ENCODE measurements around the gene FOXA1.

FOXA1 gene

DNA sequence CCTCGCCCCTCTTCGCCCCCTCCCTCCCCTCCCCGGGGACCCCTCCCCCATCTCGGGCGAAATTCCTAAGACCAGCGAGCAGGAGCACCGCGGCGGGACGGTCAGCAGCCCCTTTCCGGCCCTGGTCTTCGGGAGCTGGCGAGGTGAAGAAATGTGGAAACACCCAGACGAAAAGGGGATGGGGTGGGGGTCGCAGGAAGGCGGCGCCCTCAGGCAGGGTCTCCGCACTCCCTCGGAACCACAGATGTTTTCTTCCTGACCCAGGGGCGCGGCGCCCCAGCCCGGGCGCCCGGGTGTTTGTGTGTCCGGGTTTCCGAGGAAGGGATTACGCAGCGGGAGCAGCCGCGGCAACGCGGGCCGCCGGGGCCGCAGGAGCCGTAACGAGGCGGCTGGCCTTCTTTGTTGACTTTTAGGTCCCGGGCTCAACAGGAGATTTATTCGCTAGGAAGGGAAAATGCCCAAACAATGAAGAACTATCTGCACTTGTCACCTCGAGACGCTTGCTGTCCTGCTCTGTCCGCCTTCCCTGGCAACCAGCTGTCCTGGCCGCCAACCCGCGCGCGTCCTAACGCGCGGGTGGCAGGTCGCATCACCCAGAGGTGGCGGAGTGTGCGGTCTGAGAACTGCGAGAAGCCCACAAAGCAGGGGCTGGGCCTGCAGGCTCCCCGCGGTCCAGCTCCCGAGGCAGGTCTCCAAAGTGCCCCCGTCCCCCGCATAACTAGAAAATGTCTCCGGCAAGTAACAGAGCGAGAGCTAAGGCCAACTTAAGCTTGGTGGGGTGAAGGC, 7.0 kb downstream of the FOXA1 start:
- Mint-ChIP-seq H3K27ac (no peak overlapping the region), H3K9me3 (peaks cover 15% of the 10 kb centered on the region), H3K4me1 (ENCODE audit: low read depth) (peaks cover 4% of the 10 kb centered on the region), H3K27me3 (peaks cover 85% of the 10 kb centered on the region), H3K4me3 (no peak overlapping the region), H3K36me3 (ENCODE audit: low read depth) (peaks cover 1% of the 10 kb centered on the region)
- no peak for DNase-seq

DNA sequence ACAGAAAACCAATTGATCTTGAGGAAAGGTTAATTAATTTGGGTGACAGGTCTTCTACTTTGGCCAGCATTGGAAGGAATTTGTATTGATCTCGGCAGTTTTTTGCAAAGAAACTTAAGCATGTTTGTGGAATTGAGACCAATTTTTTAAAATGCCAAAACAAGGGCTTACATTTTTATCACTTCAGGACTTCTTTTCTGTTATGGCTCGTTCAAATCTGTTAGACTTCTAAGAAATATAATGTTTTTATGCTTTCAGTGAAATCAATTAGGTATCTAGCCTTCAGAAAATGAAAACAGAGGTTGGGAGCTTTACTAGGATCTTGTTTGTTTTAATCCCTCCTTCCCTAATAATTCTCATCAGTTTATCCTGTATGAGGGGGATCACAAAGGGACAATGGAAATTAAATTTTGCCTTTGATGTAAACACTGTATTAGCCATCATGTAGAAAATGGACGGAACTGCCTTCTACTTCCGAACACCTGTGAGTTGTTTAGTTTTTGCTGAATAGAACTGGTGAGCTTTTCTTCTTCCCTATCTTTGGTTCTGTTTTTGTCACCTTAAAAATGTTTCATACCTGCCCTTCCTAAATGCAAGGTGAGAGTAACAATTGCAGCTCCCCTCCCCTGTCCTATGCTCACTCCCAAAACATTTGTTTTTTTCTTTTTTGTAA, 7.8 kb downstream of the FOXA1 start:
- peaks cover 1% of the 10 kb centered on the region for H3K4me1 Mint-ChIP-seq (ENCODE audit: low read depth)
- no peak for DNase-seq
- H3K9me3 Mint-ChIP-seq, result peaks cover 10% of the 10 kb centered on the region
- no peak overlapping the region for H3K4me3 Mint-ChIP-seq
- peaks cover 1% of the 10 kb centered on the region for H3K36me3 Mint-ChIP-seq (ENCODE audit: low read depth)
- H3K27me3 Mint-ChIP-seq, result peaks cover 82% of the 10 kb centered on the region
- H3K27ac Mint-ChIP-seq, result no peak overlapping the region

DNA sequence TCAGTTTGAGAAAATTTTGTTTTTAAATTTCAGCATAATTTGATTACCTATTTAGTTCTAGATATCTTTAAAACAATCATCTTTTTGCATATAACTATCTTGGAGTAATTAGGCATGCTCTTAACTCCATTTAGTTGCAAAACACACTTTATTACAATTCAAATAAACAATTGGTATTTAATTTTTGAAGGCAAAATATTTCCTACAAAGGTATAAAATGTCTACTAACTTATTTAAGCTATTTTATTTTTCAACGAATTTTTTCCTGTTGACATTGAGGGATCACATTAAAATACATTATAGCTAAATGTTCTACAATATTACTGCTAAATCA, 8.3 kb downstream of the FOXA1 start:
- Mint-ChIP-seq H3K27me3 (peaks cover 78% of the 10 kb centered on the region), H3K4me1 (ENCODE audit: low read depth) (peaks cover 1% of the 10 kb centered on the region), H3K9me3 (peaks cover 10% of the 10 kb centered on the region), H3K36me3 (ENCODE audit: low read depth) (peaks cover 1% of the 10 kb centered on the region), H3K27ac (no peak overlapping the region), H3K4me3 (no peak overlapping the region)
- no peak for DNase-seq

DNA sequence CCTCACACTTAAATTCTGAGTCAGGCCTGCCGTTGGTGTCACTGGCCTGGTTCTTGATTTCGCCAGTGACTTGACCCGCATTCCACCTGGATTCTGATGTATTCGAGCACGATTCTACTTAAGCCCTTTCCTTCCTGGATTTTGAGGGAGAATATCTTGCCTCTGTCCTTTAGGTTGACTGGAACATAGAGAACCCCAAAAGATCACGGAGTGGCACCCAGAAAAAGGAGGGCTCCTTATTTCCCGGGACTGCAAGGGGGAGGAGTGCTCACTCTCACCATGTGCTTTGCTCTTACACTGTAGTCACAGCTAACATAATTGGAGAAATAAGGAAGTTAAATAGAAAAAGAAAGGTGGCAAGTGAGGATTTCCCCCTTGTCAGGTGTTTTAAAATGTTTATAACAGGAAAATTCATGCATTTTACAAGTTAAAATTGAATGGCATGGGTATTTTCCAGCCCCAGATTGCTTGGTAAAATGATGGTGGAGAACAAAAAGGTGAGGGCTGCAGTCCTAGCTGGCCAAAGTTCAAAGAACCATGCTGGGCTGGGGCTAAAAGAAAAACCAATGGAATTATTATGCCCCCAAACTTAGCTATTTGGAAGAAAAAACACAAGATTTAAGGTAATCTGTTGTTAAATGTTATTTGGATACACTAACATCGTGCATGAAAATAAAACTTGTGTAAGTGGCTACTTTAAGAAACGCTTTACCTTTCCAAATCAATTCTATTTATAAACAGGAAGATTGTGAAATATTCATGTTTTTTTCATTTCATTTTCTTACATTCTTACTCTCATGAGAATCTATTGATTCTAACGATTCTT, 8.9 kb downstream of the FOXA1 start:
- peaks cover 79% of the 10 kb centered on the region for H3K27me3 Mint-ChIP-seq

DNA sequence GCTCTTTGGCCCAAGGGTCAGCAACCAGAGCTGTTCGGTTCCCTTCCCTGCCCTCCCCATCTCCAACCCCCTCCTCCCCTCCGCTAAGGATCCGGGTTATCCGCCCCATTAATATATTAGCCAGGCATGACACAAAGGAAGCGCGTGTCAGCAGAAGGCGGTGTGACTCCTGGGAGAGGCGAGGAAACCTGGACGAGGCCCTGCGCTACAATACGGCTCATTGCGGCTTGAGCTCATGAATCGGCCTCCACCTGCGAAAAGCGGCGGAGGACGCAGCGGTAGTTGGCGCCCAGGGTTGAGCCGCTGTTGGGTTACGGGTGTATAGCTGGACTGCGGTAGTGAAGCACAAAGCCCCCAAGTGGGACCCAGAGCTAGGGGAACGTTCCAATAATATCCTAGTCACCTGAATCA, 9.9 kb downstream of the FOXA1 start:
- DNase-seq, result no peak
- Mint-ChIP-seq H3K4me3 (no peak overlapping the region), H3K4me1 (ENCODE audit: low read depth) (no peaks in the 10 kb centered on the region), H3K9me3 (peaks cover 10% of the 10 kb centered on the region), H3K36me3 (ENCODE audit: low read depth) (no peaks in the 10 kb centered on the region), H3K27ac (no peak overlapping the region), H3K27me3 (peaks cover 71% of the 10 kb centered on the region)

More for the DNA sequence above, 8.9 kb downstream of the FOXA1 start:
- no peak for DNase-seq
- no peaks in the 10 kb centered on the region for H3K36me3 Mint-ChIP-seq (ENCODE audit: low read depth)
- H3K9me3 Mint-ChIP-seq, result peaks cover 10% of the 10 kb centered on the region
- H3K4me3 Mint-ChIP-seq, result no peak overlapping the region
- no peaks in the 10 kb centered on the region for H3K4me1 Mint-ChIP-seq (ENCODE audit: low read depth)
- H3K27ac Mint-ChIP-seq, result no peak overlapping the region

DNA sequence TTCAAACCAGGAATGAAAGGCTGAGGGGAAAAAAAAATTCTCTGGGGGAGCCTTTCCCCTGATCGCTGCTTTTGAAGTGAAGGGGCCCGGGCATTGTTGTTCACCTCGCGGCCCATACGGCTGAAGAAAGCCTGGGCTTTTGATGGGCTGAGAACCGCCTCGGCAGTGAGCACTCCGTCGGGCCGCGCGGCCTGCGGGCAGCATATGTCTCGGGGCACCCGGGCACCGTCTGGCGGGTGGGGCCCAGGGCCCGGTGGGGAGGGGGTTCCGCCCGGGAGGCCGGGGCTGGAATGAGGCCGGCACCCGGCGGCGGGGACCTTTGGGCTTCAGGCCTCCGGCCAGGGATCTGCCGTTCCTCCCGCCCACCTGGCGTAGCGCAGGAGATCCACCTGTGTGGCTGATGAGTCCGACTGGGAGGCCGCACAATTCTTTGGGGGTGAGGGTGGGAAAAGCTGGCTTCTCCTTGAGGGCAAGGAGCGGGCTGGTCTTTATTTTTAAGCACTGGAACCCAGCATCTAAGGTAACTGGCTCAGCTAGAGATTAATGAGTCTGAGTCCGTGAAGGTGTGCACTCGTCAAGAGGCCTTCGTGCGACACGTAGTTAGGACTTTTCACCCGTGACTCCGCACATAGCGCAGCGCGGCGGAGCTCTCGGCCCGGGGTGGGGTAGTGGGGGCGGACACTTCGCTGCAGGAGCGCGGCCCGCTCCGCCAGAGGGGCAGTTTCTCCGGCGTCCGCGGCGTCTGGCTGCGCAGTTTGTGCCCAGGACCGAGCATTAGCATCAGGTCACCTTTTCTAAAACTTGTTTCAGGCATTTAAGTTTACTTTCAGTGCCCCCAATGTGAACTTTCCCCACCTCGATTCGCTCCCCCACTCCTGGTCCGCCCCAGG, 10.6 kb downstream of the FOXA1 start:
- DNase-seq, result no peak
- Mint-ChIP-seq H3K4me3 (no peak overlapping the region), H3K9me3 (peaks cover 9% of the 10 kb centered on the region), H3K27ac (no peak overlapping the region), H3K4me1 (ENCODE audit: low read depth) (no peaks in the 10 kb centered on the region), H3K27me3 (peaks cover 67% of the 10 kb centered on the region), H3K36me3 (ENCODE audit: low read depth) (no peaks in the 10 kb centered on the region)

- Mint-ChIP-seq H3K4me3 (no peak overlapping the region), H3K9me3 (peaks cover 3% of the 10 kb centered on the region), H3K36me3 (ENCODE audit: low read depth) (no peaks in the 10 kb centered on the region), H3K27me3 (peaks cover 58% of the 10 kb centered on the region), H3K27ac (no peak overlapping the region), H3K4me1 (ENCODE audit: low read depth) (no peaks in the 10 kb centered on the region)
- DNase-seq, result no peak
These were observed 11.5 kb downstream of the FOXA1 start for GRCh38 chr14:37583358-37584210.

DNA sequence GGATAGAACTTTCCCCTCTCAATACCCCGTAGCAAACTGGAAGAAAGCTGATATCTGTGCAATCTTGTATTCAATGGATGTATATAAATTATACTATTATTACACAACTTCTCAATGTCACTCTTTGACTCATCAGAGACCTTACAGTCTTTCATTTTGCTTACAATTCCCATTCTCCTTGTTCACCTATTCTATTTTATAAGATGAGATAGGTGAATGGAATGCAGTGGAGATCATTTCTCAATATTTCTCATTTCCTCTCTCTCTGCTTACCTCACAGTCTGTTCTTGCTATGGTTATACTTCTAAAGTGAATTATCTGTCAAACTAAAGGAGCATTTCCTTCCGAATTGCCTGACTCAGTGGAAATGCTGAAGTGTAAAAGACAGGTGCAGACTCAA, 14.9 kb downstream of the FOXA1 start:
- H3K36me3 Mint-ChIP-seq (ENCODE audit: low read depth), result no peaks in the 10 kb centered on the region
- H3K4me3 Mint-ChIP-seq, result no peak overlapping the region
- peaks cover 31% of the 10 kb centered on the region for H3K27me3 Mint-ChIP-seq
- H3K9me3 Mint-ChIP-seq, result no peaks in the 10 kb centered on the region
- H3K4me1 Mint-ChIP-seq (ENCODE audit: low read depth), result no peaks in the 10 kb centered on the region
- H3K27ac Mint-ChIP-seq, result no peak overlapping the region
- no peak for DNase-seq

GRCh38 chr14:37579274-37579673, 15.8 kb downstream of the FOXA1 start:
- peaks cover 4% of the 10 kb centered on the region for H3K9me3 Mint-ChIP-seq
- H3K27me3 Mint-ChIP-seq, result peaks cover 24% of the 10 kb centered on the region
- no peak overlapping the region for H3K4me3 Mint-ChIP-seq
- no peak for DNase-seq
- no peaks in the 10 kb centered on the region for H3K4me1 Mint-ChIP-seq (ENCODE audit: low read depth)
- no peaks in the 10 kb centered on the region for H3K36me3 Mint-ChIP-seq (ENCODE audit: low read depth)
- no peak overlapping the region for H3K27ac Mint-ChIP-seq

DNA sequence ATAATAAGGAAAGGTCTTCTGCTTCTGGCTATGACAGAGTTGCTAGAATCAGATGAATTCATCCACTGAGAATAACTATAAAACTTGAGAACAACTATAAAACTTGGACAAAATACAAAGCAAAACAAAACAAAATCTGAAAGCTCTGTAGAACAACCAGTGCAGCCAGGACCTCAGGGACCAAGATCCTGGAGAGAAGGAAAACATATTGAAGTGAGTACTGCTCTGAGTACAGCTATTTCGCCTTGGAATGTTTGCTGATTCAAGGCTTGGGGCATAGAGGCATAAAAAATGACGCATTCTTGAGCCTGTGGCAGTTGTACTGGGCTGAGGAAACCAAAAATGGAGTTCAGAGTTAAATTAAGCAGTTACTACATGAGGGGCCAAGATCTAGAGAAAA, 21.7 kb downstream of the FOXA1 start:
- Mint-ChIP-seq H3K9me3 (peaks cover 11% of the 10 kb centered on the region), H3K27me3 (peaks cover 7% of the 10 kb centered on the region), H3K4me1 (ENCODE audit: low read depth) (no peaks in the 10 kb centered on the region), H3K36me3 (ENCODE audit: low read depth) (no peaks in the 10 kb centered on the region), H3K27ac (no peak overlapping the region), H3K4me3 (no peak overlapping the region)
- no peak for DNase-seq

DNA sequence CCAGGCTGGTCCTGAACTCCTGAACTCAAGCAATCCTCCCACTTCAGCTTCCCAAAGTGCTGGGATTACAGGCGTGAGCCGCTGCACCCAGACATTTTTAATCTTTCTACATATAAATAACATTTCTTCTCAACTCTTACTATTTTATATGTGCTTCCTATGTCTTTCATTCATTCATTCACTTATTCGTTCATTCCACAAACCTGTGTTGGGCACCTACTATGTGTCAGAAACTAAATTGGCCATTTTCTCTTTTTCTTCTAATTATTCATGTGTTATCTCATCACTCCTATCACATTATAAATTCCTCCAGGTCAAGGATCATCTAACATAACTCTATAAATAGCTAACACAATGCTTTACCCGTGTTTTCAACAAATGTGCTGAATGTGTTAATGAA, 23.7 kb downstream of the FOXA1 start:
- no peak for DNase-seq
- Mint-ChIP-seq H3K27me3 (peaks cover 3% of the 10 kb centered on the region), H3K4me3 (no peak overlapping the region), H3K27ac (no peak overlapping the region), H3K36me3 (ENCODE audit: low read depth) (no peaks in the 10 kb centered on the region), H3K4me1 (ENCODE audit: low read depth) (no peaks in the 10 kb centered on the region), H3K9me3 (peaks cover 11% of the 10 kb centered on the region)

DNA sequence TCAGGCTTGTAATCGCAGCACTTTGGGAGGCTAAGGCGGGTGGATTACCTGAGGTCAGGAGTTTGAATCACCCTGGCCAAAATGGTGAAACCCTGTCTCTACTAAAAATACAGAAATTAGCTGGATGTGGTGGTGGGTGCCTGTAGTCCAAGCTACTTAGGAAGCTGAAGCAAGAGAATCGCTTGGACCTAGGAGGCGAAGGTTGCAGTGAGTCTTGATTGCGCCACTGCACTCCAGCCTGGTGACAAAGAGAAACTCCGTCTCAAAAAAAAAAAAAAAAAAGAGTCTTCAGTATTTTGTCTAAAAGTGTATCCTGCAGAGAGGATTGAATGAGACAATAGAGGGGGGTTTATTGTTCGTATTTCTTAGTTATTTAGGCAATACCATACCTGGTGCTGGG, 25.3 kb downstream of the FOXA1 start:
- DNase-seq, result no peak
- H3K9me3 Mint-ChIP-seq, result peaks cover 9% of the 10 kb centered on the region
- H3K36me3 Mint-ChIP-seq (ENCODE audit: low read depth), result no peaks in the 10 kb centered on the region
- H3K4me1 Mint-ChIP-seq (ENCODE audit: low read depth), result no peaks in the 10 kb centered on the region
- H3K27ac Mint-ChIP-seq, result no peak overlapping the region
- H3K27me3 Mint-ChIP-seq, result peaks cover 3% of the 10 kb centered on the region
- H3K4me3 Mint-ChIP-seq, result no peak overlapping the region

DNA sequence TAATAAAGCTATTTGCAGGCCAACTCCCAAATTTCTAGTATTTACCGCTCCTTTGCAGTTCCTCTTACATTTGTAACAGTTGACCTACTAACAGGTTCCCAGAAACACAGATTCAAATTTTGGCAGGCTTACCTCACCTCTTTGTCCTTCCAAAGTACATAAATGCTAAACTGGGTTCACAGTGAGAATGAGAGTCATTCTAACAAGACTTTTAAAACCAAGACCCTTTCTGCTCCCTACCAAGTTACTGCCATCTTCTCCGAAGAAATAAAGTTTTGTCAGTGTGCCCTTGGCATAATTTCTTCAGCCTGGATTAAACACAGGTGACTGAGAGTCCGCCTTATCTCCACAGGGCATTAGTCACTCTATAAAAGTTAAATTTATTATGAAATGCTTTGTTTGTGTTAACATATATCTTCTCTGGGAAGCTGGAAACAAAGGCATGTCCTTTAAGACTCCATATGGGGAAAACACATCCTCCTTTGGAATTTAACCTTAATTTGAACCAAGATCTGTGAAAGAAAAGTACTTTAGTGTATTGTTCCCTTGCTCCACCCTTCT, 28.2 kb downstream of the FOXA1 start:
- H3K9me3 Mint-ChIP-seq, result peaks cover 5% of the 10 kb centered on the region
- H3K27me3 Mint-ChIP-seq, result no peaks in the 10 kb centered on the region
- H3K4me1 Mint-ChIP-seq (ENCODE audit: low read depth), result no peaks in the 10 kb centered on the region
- no peak overlapping the region for H3K4me3 Mint-ChIP-seq
- no peak overlapping the region for H3K27ac Mint-ChIP-seq
- DNase-seq, result no peak
- H3K36me3 Mint-ChIP-seq (ENCODE audit: low read depth), result no peaks in the 10 kb centered on the region
